Lung (tissue), 12 donors: ENCODE measurements around the gene DPP9. TPM values are rescaled to one million over a fixed set of nuclear protein-coding genes. Genes with fewer than 3 reads are reported as not detected.

ENCODE experiments used
- ATAC-seq: fragments of 200-7000 bp; cut with Tn5 transposase; one replicate; pipeline ENCODE4 v1.9.1; 2020; ENCODE audit warnings: moderate number of reproducible peaks; ENCODE audit not compliant: insufficient read depth, low FRiP score
- DNase-seq, 3 donors: peaks; one replicate each; pipeline ENCODE4 v3.0.0-alpha.2; 2013 to 2017
- H3K27ac ChIP-seq, 2 donors: one replicate each; pipeline ENCODE4 v1.5.1; 2013; ENCODE audit warnings: mild to moderate bottlenecking in 2 of 2, moderate library complexity in 2 of 2, control low read depth in 1 of 2, inconsistent platforms in 1 of 2, low read depth in 1 of 2, low read length in 1 of 2
- H3K27me3 ChIP-seq, 3 donors: one replicate each; pipeline ENCODE4 v1.5.1; 2013; ENCODE audit warnings: low read length in 2 of 3; ENCODE audit not compliant: control insufficient read depth in 3 of 3, insufficient read depth in 3 of 3
- H3K36me3 ChIP-seq, 4 donors: one replicate each; pipeline ENCODE4 v1.5.1; 2013; ENCODE audit warnings: low read length in 4 of 4, mild to moderate bottlenecking in 1 of 4, moderate library complexity in 1 of 4; ENCODE audit not compliant: control insufficient read depth in 4 of 4, insufficient read depth in 4 of 4
- H3K4me1 ChIP-seq, 5 donors: one replicate each; pipeline ENCODE4 v1.5.1; 2013; ENCODE audit warnings: low read length in 5 of 5, mild to moderate bottlenecking in 2 of 5, moderate library complexity in 1 of 5; ENCODE audit not compliant: control insufficient read depth in 5 of 5, insufficient read depth in 5 of 5
- H3K4me3 ChIP-seq: one replicate; pipeline ENCODE4 v1.5.1; 2013; ENCODE audit warnings: mild to moderate bottlenecking, control low read depth, moderate library complexity
- H3K9ac ChIP-seq, 2 donors: one replicate each; pipeline ENCODE4 v1.5.1; 2013; ENCODE audit warnings: low read length in 2 of 2, control low read depth in 1 of 2; ENCODE audit not compliant: insufficient read depth in 1 of 2
- H3K9me3 ChIP-seq, 4 donors: one replicate each; pipeline ENCODE4 v1.5.1; 2013; ENCODE audit warnings: low read length in 3 of 4, mild to moderate bottlenecking in 1 of 4, moderate library complexity in 1 of 4; ENCODE audit not compliant: control insufficient read depth in 4 of 4, insufficient read depth in 3 of 4
- WGBS, 2 donors: extraction: QIAGEN DNeasy Blood & Tissue Kit; methylation state at CpG; one replicate each; pipeline ENCODE4 v1.1.7; 2013; 5-methylcytosine and 5-hydroxymethylcytosine counted together
- polyA plus RNA-seq, 2 donors: library from polyadenylated mRNA; stranded (reverse); fragments of 200-250 nt; gene quantifications; one replicate each; pipeline ENCODE4 v1.2.1, GENCODE V29; 2013
- total RNA-seq, 2 donors: library from RNA; depleted of rRNA in 1 of 2; stranded (reverse); fragments of >200 nt in 1 of 2; gene quantifications; one replicate each; pipeline ENCODE4 v1.2.1, GENCODE V29; 2014 to 2021
- TF ChIP-seq, protein P1 (sequence below): IDR thresholded peaks from 2 replicates; pipeline ENCODE4 v1.5.1; 2012; ENCODE audit warnings: mild to moderate bottlenecking; ENCODE audit errors: control extremely low read depth, extremely low read depth
- donor health status: control.
- donor health status: control.
- donor health status: Bipolar disorder and iron deficiency.
- donor health status: healthy.
- donor health status: DM: yes; HTN: yes; CAD: no.

DPP9 gene
- total and polyA plus RNA-seq, 4 donors = 33.2 to 95.5 (median 43.9) TPM

DNA sequence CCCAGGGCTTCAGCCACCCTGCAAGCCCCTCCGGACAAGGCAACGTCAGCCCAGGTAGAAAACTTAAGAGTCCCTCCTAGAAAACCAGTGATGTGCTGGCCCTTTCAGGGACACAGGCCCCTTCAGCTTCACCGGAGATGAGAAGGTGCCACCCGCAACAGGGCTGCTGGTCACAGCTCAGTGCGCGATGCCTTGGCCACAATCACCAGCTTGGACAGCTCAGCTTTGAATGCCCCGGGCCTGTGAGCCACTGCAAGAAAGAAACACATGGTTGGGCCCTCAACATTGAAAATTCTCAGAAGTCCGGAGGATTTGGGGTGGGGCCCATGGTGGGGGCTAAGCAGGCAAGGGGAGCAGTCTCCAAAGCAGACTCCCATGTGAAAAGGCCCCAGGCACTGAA, 65.8 kb downstream of the DPP9 start:
- H3K27me3 ChIP-seq = no peaks in the 10 kb centered on the region
- WGBS, 2 donors = 93 to 97% methylated on average over 8 of the region's 8 CpGs
- H3K9me3 ChIP-seq = peaks cover 0 to 9% (median 4%) of the 10 kb centered on the region in 4 donors
- H3K36me3 ChIP-seq = peaks cover 19 to 63% (median 36%) of the 10 kb centered on the region in 4 donors
- no peak overlapping the region for H3K27ac ChIP-seq
- DNase-seq (no peak), ATAC-seq (no peak)
- no peaks in the 10 kb centered on the region for H3K4me1 ChIP-seq
- no peak overlapping the region for H3K9ac ChIP-seq
- H3K4me3 ChIP-seq = no peak overlapping the region
- TF ChIP-seq, protein P1, sequence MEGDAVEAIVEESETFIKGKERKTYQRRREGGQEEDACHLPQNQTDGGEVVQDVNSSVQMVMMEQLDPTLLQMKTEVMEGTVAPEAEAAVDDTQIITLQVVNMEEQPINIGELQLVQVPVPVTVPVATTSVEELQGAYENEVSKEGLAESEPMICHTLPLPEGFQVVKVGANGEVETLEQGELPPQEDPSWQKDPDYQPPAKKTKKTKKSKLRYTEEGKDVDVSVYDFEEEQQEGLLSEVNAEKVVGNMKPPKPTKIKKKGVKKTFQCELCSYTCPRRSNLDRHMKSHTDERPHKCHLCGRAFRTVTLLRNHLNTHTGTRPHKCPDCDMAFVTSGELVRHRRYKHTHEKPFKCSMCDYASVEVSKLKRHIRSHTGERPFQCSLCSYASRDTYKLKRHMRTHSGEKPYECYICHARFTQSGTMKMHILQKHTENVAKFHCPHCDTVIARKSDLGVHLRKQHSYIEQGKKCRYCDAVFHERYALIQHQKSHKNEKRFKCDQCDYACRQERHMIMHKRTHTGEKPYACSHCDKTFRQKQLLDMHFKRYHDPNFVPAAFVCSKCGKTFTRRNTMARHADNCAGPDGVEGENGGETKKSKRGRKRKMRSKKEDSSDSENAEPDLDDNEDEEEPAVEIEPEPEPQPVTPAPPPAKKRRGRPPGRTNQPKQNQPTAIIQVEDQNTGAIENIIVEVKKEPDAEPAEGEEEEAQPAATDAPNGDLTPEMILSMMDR = no peak

DNA sequence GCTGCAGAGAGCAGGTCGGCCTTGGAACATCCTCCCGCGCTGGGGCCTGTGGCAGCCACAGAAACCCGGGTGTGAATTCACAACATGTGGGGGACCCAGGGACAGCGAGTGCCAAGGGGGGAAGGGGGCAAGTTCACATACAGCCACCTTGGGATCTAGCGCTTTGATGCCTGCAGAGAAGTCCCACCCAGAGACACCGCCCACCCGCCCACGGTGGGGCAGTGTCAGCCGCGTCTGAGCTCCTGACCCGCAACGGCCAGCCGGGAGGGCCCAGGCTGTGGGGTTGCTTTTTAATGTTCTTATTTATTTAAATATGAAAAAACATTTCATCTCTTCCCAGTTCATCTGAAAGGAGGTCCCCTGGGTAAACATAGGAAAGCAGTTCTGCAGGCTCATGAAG, 66.4 kb downstream of the DPP9 start:
- DNase-seq (no peak), ATAC-seq (no peak)
- Histone ChIP-seq H3K36me3 (peaks cover 14 to 59% (median 36%) of the 10 kb centered on the region in 4 donors), H3K27ac (no peak overlapping the region), H3K9me3 (peaks cover 0 to 9% (median 4%) of the 10 kb centered on the region in 4 donors), H3K4me3 (no peak overlapping the region), H3K27me3 (no peaks in the 10 kb centered on the region), H3K9ac (no peak overlapping the region), H3K4me1 (no peaks in the 10 kb centered on the region)
- TF ChIP-seq, protein P1 = no peak
- WGBS, 2 donors = 80 to 87% methylated on average over 14 of the region's 14 CpGs

DNA sequence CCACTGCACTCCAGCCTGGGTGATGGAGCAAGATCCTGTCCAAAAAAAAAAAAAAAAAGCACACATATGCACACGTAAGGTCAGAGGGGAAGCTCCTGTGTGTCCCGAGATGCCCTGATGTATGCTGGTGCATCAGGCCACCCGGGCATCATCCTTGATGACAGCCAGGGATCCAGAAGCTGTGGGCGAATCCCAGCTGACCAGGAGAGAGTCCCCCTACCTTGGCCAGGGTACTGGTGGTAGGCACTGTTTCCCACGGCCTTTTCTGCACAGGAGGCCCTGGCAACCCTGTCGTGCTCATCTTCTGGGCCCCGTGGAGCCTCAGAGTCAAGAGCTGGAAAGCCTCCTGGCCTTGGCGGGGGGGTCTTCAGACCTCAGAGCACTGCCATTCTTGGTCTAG, 67.5 kb downstream of the DPP9 start:
- Histone ChIP-seq H3K9me3 (peaks cover 0 to 9% (median 4%) of the 10 kb centered on the region in 4 donors), H3K36me3 (peaks cover 14 to 56% (median 35%) of the 10 kb centered on the region in 4 donors), H3K4me1 (no peaks in the 10 kb centered on the region), H3K27me3 (no peaks in the 10 kb centered on the region), H3K27ac (no peak overlapping the region), H3K4me3 (no peak overlapping the region), H3K9ac (no peak overlapping the region)
- WGBS, 2 donors = 78 to 80% methylated on average over 8 of the region's 8 CpGs
- no peak for ATAC-seq
- DNase-seq = no peak
- TF ChIP-seq, protein P1 = no peak
